Measurements from ENCODE around the gene ZNF322. TPM values are rescaled to one million over a fixed set of nuclear protein-coding genes. Genes with fewer than 3 reads are reported as not detected.

ZNF322 gene
- total and polyA plus RNA-seq, 4 donors, result 3.3 to 9.0 (median 6.8) TPM

GRCh38 chr6:26613201-26613600 is 46.3 kb downstream of the ZNF322 start:
- Histone ChIP-seq H3K9ac (ENCODE audit: low read depth in 1 of 2, low read length in 2 of 2) (no peak overlapping the region), H3K36me3 (ENCODE audit: control insufficient read depth in 4 of 4, insufficient read depth in 3 of 4, low read depth in 1 of 4, low read length in 3 of 4) (no peaks in the 10 kb centered on the region), H3K9me3 (ENCODE audit: control insufficient read depth in 4 of 4, low read length in 3 of 4) (peaks cover 0 to 12% (median 3%) of the 10 kb centered on the region in 4 donors), H3K4me1 (ENCODE audit: control insufficient read depth in 4 of 4, insufficient read depth in 4 of 4, low read length in 3 of 4) (peaks cover 2 to 9% (median 4%) of the 10 kb centered on the region in 4 donors), H3K27ac (ENCODE audit: low read depth in 1 of 2, low read length in 2 of 2) (no peak overlapping the region), H3K27me3 (ENCODE audit: control insufficient read depth in 4 of 4, insufficient read depth in 4 of 4, low read length in 3 of 4) (peaks cover 0 to 14% (median 7%) of the 10 kb centered on the region in 4 donors), H3K4me3 (ENCODE audit: low read depth in 1 of 3, low read length in 3 of 3) (no peak overlapping the region)
- no peak for DNase-seq (ENCODE audit: low spot score)
- 40% methylated on average over 19 of the region's 19 CpGs for WGBS
- TF ChIP-seq ZBTB33 (IDR thresholded peaks at IDR 0.05) (no peak), HNF4A (conservative IDR thresholded peaks at IDR 0.05) (no peak), JUND (IDR thresholded peaks at IDR 0.05) (no peak), FOXA1 (IDR thresholded peaks at IDR 0.05) (no peak), FOXA2 (IDR thresholded peaks at IDR 0.05) (no peak), EGR1 (IDR thresholded peaks at IDR 0.05; ENCODE audit: low read depth in 2 of 2) (no peak), ATF3 (IDR thresholded peaks at IDR 0.05) (no peak), GABPA (IDR thresholded peaks at IDR 0.05 in 1 of 2, conservative IDR thresholded peaks at IDR 0.05 in 1 of 2) (no peak), NR2F2 (IDR thresholded peaks at IDR 0.05) (no peak), TAF1 (conservative IDR thresholded peaks at IDR 0.05) (no peak), SP1 (IDR thresholded peaks at IDR 0.05) (no peak), RAD21 (IDR thresholded peaks at IDR 0.05) (no peak), RXRA (IDR thresholded peaks at IDR 0.05) (no peak), HNF4G (IDR thresholded peaks at IDR 0.05) (no peak), YY1 (IDR thresholded peaks at IDR 0.05) (no peak), REST (IDR thresholded peaks at IDR 0.05) (no peak)
- TF ChIP-seq, protein P1, sequence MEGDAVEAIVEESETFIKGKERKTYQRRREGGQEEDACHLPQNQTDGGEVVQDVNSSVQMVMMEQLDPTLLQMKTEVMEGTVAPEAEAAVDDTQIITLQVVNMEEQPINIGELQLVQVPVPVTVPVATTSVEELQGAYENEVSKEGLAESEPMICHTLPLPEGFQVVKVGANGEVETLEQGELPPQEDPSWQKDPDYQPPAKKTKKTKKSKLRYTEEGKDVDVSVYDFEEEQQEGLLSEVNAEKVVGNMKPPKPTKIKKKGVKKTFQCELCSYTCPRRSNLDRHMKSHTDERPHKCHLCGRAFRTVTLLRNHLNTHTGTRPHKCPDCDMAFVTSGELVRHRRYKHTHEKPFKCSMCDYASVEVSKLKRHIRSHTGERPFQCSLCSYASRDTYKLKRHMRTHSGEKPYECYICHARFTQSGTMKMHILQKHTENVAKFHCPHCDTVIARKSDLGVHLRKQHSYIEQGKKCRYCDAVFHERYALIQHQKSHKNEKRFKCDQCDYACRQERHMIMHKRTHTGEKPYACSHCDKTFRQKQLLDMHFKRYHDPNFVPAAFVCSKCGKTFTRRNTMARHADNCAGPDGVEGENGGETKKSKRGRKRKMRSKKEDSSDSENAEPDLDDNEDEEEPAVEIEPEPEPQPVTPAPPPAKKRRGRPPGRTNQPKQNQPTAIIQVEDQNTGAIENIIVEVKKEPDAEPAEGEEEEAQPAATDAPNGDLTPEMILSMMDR (IDR thresholded peaks at IDR 0.05; ENCODE audit: low read depth, low read length, missing input control), result no peak
- TF ChIP-seq, protein P2, sequence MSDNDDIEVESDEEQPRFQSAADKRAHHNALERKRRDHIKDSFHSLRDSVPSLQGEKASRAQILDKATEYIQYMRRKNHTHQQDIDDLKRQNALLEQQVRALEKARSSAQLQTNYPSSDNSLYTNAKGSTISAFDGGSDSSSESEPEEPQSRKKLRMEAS (IDR thresholded peaks at IDR 0.05), result no peak

All from liver (tissue), 9 donors.